Transverse colon (tissue), 4 donors: Measurements from ENCODE around the gene DCHS2. TPM values are rescaled to one million over a fixed set of nuclear protein-coding genes. Genes with fewer than 3 reads are reported as not detected.

Experiments used
- DNase-seq: peaks from one replicate; pipeline ENCODE4 v3.0.0-alpha.2; 2019
- H3K27ac ChIP-seq, 4 donors: fragments of 200-600 bp; sonication (generic); 2 replicates each; pipeline ENCODE4 v1.5.1; 2016 to 2018; ENCODE audit warnings: inconsistent platforms in 4 of 4
- H3K27me3 ChIP-seq: fragments of 200-600 bp; sonication (generic); 2 replicates; pipeline ENCODE4 v1.5.1; 2017; ENCODE audit warnings: inconsistent platforms
- H3K36me3 ChIP-seq, 4 donors: fragments of 200-600 bp; sonication (generic); 2 replicates each; pipeline ENCODE4 v1.5.1; 2017 to 2019; ENCODE audit warnings: inconsistent platforms in 4 of 4
- H3K4me1 ChIP-seq, 4 donors: fragments of 200-600 bp; sonication (generic); 2 replicates each; pipeline ENCODE4 v1.5.1; 2017 to 2020; ENCODE audit warnings: inconsistent platforms in 4 of 4
- H3K4me3 ChIP-seq, 4 donors: fragments of 200-600 bp; sonication (generic); 1 replicate in 1 of 4; 2 replicates in 3 of 4; pipeline versions ENCODE4 v1.5.1 to v1.6.1; 2017 to 2019; ENCODE audit warnings: inconsistent platforms in 4 of 4
- H3K9me3 ChIP-seq, 2 donors: fragments of 200-600 bp; sonication (generic); 2 replicates each; pipeline ENCODE4 v1.5.1; 2017 to 2019; ENCODE audit warnings: inconsistent platforms in 2 of 2
- CTCF ChIP-seq, 5 experiments: fragments of 200-600 bp in 3 of 5; fragments of 450-650 bp in 2 of 5; sonication (generic) in 3 of 5; IDR thresholded peaks; 1 replicate in 2 of 5; 2 replicates in 3 of 5; pipeline ENCODE4 v1.5.1; 2016 to 2017; ENCODE audit warnings: antibody characterized with exemption in 5 of 5, inconsistent platforms in 3 of 5, mild to moderate bottlenecking in 2 of 5, moderate library complexity in 1 of 5
- EP300 ChIP-seq: sonication (generic); formaldehyde crosslinking; IDR thresholded peaks from one replicate; pipeline ENCODE4 v1.6.1; 2017; ENCODE audit warnings: antibody characterized with exemption, low read depth
- POLR2A ChIP-seq: fragments of 450-650 bp; IDR thresholded peaks from one replicate; pipeline ENCODE4 v1.6.1; 2016; ENCODE audit warnings: antibody characterized with exemption, mild to moderate bottlenecking, moderate library complexity
- POLR2AphosphoS5 ChIP-seq, 3 donors: sonication (generic); formaldehyde crosslinking; IDR thresholded peaks; one replicate each; pipeline ENCODE4 v1.6.1; 2016; ENCODE audit warnings: antibody characterized with exemption in 3 of 3
- WGBS, 2 donors: methylation state at CpG; one replicate each; pipeline ENCODE4 v1.1.5; 2018; ENCODE audit warnings: low coverage in 1 of 2; 5-methylcytosine and 5-hydroxymethylcytosine counted together
- in situ Hi-C, 4 donors: fragments of 200-750 bp; cut with MboI; loops; one replicate each; pipeline versions ENCODE4 v1.15.0 to v1.15.1; 2017; ENCODE audit warnings: low sequenced_read_pairs in 3 of 4, low pct_ligation_motif_present in 1 of 4, low pct_unique_long_range_greater_than_20kb in 1 of 4
- intact Hi-C: fragments of 100-400 bp; cut with DNase I; formaldehyde crosslinking; loops from one replicate; pipeline ENCODE4 v1.15.1; 2023; ENCODE audit warnings: low total_unique reads
- total RNA-seq, 4 donors: library from RNA; depleted of rRNA; stranded (reverse); fragments of >200 nt; gene quantifications; one replicate each; pipeline ENCODE4 v1.1.0, GENCODE V29; 2016

Gene DCHS2
- total RNA-seq, 4 donors from 2014 or later: 0.60 to 20.6 (median 2.9) TPM

GRCh38 chr4:154315741-154316140, 175.9 kb downstream of the DCHS2 start:
- Histone ChIP-seq H3K4me1 (no peaks in the 10 kb centered on the region), H3K27ac (no peak overlapping the region), H3K4me3 (no peak overlapping the region), H3K36me3 (no peaks in the 10 kb centered on the region), H3K9me3 (peaks cover 0 to 4% of the 10 kb centered on the region in 2 donors), H3K27me3 (no peaks in the 10 kb centered on the region)
- intact Hi-C loops: no loop called here
- no peak for DNase-seq
- no peak for TF ChIP-seq POLR2AphosphoS5 (IDR thresholded peaks at IDR 0.05)
- no peak for TF ChIP-seq EP300
- no peak for TF ChIP-seq POLR2A
- TF ChIP-seq CTCF (IDR thresholded peaks at IDR 0.05): no peak
- in situ Hi-C loops: loop anchor here in 1 of 4 donors (25.0 kb wide), 1 partner anchor 528 kb away; the partner anchor contains the start of gene SFRP2

DNA sequence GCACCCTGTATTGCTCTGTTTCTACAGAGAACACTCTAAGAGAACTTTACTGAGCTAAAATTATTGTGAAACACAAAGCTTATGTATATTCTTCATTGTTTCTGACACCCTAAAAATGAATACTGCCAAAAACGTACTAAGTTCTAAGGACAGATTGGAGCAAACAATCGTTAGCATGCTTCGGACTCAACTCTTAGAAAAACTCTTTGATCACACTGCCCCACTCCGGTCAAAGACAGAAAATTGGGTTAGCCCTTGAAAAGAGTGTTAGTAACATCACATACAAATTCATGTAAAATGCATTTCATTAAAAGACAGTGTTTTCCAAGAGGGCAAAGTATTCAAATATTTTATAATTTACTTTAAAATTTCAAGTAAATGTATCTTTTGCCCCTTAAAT, 177.4 kb downstream of the DCHS2 start:
- DNase-seq: no peak
- 22 to 24% methylated on average over 4 of the region's 4 CpGs for WGBS, 2 donors
- intact Hi-C loops: no loop called here
- H3K27me3 ChIP-seq: no peaks in the 10 kb centered on the region
- H3K36me3 ChIP-seq: no peaks in the 10 kb centered on the region
- no peaks in the 10 kb centered on the region for H3K4me1 ChIP-seq
- TF ChIP-seq EP300 (no peak), CTCF (IDR thresholded peaks at IDR 0.05) (no peak), POLR2AphosphoS5 (IDR thresholded peaks at IDR 0.05) (no peak), POLR2A (no peak)
- no peak overlapping the region for H3K4me3 ChIP-seq
- H3K27ac ChIP-seq: no peak overlapping the region
- in situ Hi-C loops: loop anchor here in 1 of 4 donors (25.0 kb wide), 1 partner anchor 527 kb away; the partner anchor contains the start of gene SFRP2
- H3K9me3 ChIP-seq: peaks cover 0 to 4% of the 10 kb centered on the region in 2 donors

DNA sequence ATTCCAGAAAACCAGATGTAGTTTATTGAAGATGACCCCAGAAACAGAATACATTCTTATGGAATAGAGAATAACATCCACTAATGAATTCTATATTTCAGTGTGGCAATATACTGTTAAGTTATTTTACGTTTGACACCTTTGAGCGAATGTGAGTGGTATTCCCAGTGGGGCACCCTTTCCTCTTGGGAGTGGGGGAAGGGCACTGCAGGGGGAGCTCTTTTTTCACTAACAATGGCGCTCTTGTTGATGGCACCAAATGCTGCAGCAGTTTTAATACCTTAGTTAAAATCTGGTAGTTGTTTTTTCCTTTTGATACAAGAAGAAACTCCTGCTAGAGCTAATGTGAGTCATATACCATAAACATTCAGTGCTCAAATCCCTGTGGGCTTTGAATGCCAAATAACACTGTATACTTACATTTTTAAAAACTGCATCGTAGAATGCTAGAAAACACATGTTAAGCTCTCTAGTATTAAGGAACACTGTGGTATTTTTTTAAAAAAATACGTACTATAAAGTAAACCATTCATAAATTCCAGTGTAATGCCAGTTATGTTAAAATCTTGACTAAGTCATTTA, 178.5 kb downstream of the DCHS2 start:
- H3K36me3 ChIP-seq: no peaks in the 10 kb centered on the region
- no peaks in the 10 kb centered on the region for H3K9me3 ChIP-seq
- no peaks in the 10 kb centered on the region for H3K27me3 ChIP-seq
- WGBS, 2 donors: 72 to 76% methylated on average over 5 of the region's 5 CpGs
- DNase-seq: no peak
- intact Hi-C loops (no loop called here), in situ Hi-C loops (loop anchor here in 1 of 4 donors (25.0 kb wide), 1 partner anchor 526 kb away; the partner anchor contains the start of gene SFRP2)
- H3K4me3 ChIP-seq: no peak overlapping the region
- no peak for TF ChIP-seq CTCF (IDR thresholded peaks at IDR 0.05)
- no peak for TF ChIP-seq POLR2AphosphoS5 (IDR thresholded peaks at IDR 0.05)
- TF ChIP-seq POLR2A: no peak
- TF ChIP-seq EP300: no peak
- H3K27ac ChIP-seq: no peak overlapping the region
- no peaks in the 10 kb centered on the region for H3K4me1 ChIP-seq

DNA sequence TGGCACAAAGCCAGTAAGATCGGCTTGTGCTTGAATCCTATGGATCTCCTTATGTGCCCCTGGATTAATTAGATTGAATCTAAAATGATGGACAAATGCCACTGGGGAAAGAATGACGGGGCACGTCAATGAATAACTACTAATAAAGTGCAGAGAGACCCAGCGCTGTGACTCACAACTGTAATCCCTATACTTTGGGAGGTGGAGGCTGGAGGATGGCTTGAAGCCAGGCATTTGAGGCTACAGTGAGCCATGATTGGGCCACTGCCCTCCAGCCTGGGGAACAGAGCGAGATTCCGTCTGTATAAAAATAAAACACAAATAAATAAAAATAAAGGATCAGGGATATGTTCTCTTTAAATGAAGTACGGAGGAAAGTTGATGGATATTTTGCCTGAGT, 179.4 kb downstream of the DCHS2 start:
- in situ Hi-C loops (loop anchor here in 1 of 4 donors (25.0 kb wide), 1 partner anchor 525 kb away; the partner anchor contains the start of gene SFRP2), intact Hi-C loops (no loop called here)
- H3K4me1 ChIP-seq: no peaks in the 10 kb centered on the region
- no peak overlapping the region for H3K27ac ChIP-seq
- H3K27me3 ChIP-seq: no peaks in the 10 kb centered on the region
- H3K36me3 ChIP-seq: no peaks in the 10 kb centered on the region
- 78 to 93% methylated on average over 2 to 7 of the region's 7 CpGs for WGBS, 2 donors
- TF ChIP-seq POLR2AphosphoS5 (IDR thresholded peaks at IDR 0.05): no peak
- no peak for TF ChIP-seq POLR2A
- no peak for TF ChIP-seq EP300
- TF ChIP-seq CTCF (IDR thresholded peaks at IDR 0.05): no peak
- no peak overlapping the region for H3K4me3 ChIP-seq
- H3K9me3 ChIP-seq: no peaks in the 10 kb centered on the region
- no peak for DNase-seq
